DND-41 (cell line): Measurements from ENCODE around the gene DHCR24.

Experiments
- EZH2 ChIP-seq: IDR thresholded peaks from 3 replicates; pipeline ENCODE4 v1.6.1; 2012; ENCODE audit warnings: borderline replicate concordance, low read depth, mild to moderate bottlenecking, moderate library complexity, low read length, inconsistent platforms; ENCODE audit not compliant: severe bottlenecking
- TF ChIP-seq, protein P1 (sequence below): IDR thresholded peaks from 2 replicates; pipeline ENCODE4 v1.5.1; 2012; ENCODE audit warnings: borderline replicate concordance, low read length, moderate library complexity, mild to moderate bottlenecking; ENCODE audit not compliant: poor library complexity, severe bottlenecking; ENCODE audit errors: extremely low read depth

DNA sequence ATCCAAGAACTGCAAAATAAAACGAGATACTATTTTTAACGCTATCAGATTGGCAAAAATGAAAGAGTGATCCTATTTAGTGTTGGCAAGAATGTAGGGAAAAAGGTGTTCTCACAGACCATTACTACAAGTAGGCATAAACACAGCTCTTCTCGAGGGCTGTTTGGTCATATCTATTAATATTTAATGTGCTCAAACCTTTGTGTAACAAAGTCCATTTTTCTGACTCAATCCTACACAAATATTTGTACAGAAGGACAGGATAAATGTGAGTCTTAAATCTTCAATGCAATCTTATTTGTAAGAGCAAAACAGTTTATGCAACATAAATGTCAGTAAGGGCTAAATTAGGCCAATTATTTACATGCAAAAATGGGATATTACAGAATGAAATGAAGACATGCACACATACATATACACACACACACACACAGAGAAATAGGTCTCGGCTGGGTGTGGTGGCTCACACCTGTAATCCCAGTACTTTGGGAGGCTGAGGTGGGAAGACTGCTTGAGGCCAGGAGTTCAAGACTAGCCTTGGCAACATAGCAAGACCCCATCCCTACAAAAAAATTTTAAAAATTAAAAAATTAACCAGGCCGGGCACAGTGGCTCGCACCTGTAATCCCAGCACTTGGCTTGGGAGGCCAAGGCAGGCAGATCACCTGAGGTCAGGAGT lies 17.7 kb downstream of the DHCR24 start:
- TF ChIP-seq, protein P1, sequence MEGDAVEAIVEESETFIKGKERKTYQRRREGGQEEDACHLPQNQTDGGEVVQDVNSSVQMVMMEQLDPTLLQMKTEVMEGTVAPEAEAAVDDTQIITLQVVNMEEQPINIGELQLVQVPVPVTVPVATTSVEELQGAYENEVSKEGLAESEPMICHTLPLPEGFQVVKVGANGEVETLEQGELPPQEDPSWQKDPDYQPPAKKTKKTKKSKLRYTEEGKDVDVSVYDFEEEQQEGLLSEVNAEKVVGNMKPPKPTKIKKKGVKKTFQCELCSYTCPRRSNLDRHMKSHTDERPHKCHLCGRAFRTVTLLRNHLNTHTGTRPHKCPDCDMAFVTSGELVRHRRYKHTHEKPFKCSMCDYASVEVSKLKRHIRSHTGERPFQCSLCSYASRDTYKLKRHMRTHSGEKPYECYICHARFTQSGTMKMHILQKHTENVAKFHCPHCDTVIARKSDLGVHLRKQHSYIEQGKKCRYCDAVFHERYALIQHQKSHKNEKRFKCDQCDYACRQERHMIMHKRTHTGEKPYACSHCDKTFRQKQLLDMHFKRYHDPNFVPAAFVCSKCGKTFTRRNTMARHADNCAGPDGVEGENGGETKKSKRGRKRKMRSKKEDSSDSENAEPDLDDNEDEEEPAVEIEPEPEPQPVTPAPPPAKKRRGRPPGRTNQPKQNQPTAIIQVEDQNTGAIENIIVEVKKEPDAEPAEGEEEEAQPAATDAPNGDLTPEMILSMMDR, result no peak
- TF ChIP-seq EZH2, result no peak
